ENCODE results near the gene PALS1. TPM values are rescaled to one million over a fixed set of nuclear protein-coding genes. Genes with fewer than 3 reads are reported as not detected.

Gene PALS1
- 10 to 100 TPM in 5 of 6 experiments, 1 to 10 TPM in 1; 9.7 to 15.7 (median 14.7) TPM for total RNA-seq
- long read RNA-seq, partial matches to known transcripts = 1 of 1 reads
- long read RNA-seq, other reads (novel, unspliced or antisense) = 0 of 1 reads

GRCh38 chr14:67241411-67242167 is at the start of gene PALS1:
TSS of gene PALS1 (plus strand) at chr14:67241435. CDS start at chr14:67279171, 37,736 bp downstream.
- 0% methylated on average over 12 of the region's 64 CpGs for WGBS (ENCODE audit: insufficient coverage, low coverage, low lambda C conversion rate, missing lambda C conversion rate)
- Histone ChIP-seq H3K27me3 (no peaks in the 10 kb centered on the region), H3K4me3 (peak within 1 kb of the TSS; percentile 87 to 91 (median 87)), H3K36me3 (no peaks in the 10 kb centered on the region), H3K27ac (peak within 1 kb of the TSS; percentile 96 to 98 (median 98)), H3K9me3 (no peaks in the 10 kb centered on the region), H3K4me1 (peaks cover 0 to 8% (median 1%) of the 10 kb centered on the region in 4 donors)
- no peak for DNase-seq
- peak; percentile 60 to 68 (median 64) for ATAC-seq
- intact Hi-C loops (cut with DNase I) = no loop called here
- TF ChIP-seq POLR2A (IDR thresholded peaks at IDR 0.05) (peak; percentile 10), CTCF (IDR thresholded peaks at IDR 0.05) (no peak)

GRCh38 chr14:67191768-67192290 is 49.4 kb upstream of the PALS1 start:
- H3K4me1 ChIP-seq = no peaks in the 10 kb centered on the region
- DNase-seq = no peak
- 82% methylated on average over 8 of the region's 8 CpGs for WGBS (ENCODE audit: insufficient coverage, low coverage, low lambda C conversion rate, missing lambda C conversion rate)
- no peak overlapping the region for H3K4me3 ChIP-seq
- no peak overlapping the region for H3K27ac ChIP-seq
- no peaks in the 10 kb centered on the region for H3K27me3 ChIP-seq
- intact Hi-C loops (cut with DNase I) = no loop called here
- no peaks in the 10 kb centered on the region for H3K9me3 ChIP-seq
- ATAC-seq = no peak
- no peak for TF ChIP-seq POLR2A (IDR thresholded peaks at IDR 0.05)
- TF ChIP-seq CTCF (IDR thresholded peaks at IDR 0.05) = no peak
- no peaks in the 10 kb centered on the region for H3K36me3 ChIP-seq

- WGBS (ENCODE audit: insufficient coverage, low coverage, low lambda C conversion rate, missing lambda C conversion rate) = 88% methylated on average over 2 of the region's 2 CpGs
- no peak for TF ChIP-seq POLR2A (IDR thresholded peaks at IDR 0.05)
- TF ChIP-seq CTCF (IDR thresholded peaks at IDR 0.05) = no peak
- Histone ChIP-seq H3K9me3 (no peaks in the 10 kb centered on the region), H3K27ac (no peak overlapping the region), H3K27me3 (no peaks in the 10 kb centered on the region), H3K4me3 (no peak overlapping the region), H3K4me1 (no peaks in the 10 kb centered on the region), H3K36me3 (no peaks in the 10 kb centered on the region)
- ATAC-seq = no peak
- intact Hi-C loops (cut with DNase I) = no loop called here
- DNase-seq = no peak
These were observed 48.9 kb upstream of the PALS1 start for GRCh38 chr14:67192366-67192765.

GRCh38 chr14:67195279-67195678 is 46.0 kb upstream of the PALS1 start:
- Histone ChIP-seq H3K27ac (no peak overlapping the region), H3K36me3 (no peaks in the 10 kb centered on the region), H3K4me1 (no peaks in the 10 kb centered on the region), H3K9me3 (no peaks in the 10 kb centered on the region), H3K4me3 (no peak overlapping the region), H3K27me3 (no peaks in the 10 kb centered on the region)
- ATAC-seq (no peak), DNase-seq (no peak)
- intact Hi-C loops (cut with DNase I) = no loop called here
- TF ChIP-seq CTCF (IDR thresholded peaks at IDR 0.05) (no peak), POLR2A (IDR thresholded peaks at IDR 0.05) (no peak)
- 92% methylated on average over 2 of the region's 2 CpGs for WGBS (ENCODE audit: insufficient coverage, low coverage, low lambda C conversion rate, missing lambda C conversion rate)

All from right lobe of liver (tissue), 6 donors.